IMR-90 (cell line): ENCODE results near the gene CECR2. TPM values are rescaled to one million over a fixed set of nuclear protein-coding genes. Genes with fewer than 3 reads are reported as not detected.

Source experiments
- ATAC-seq: fragments of 200-7000 bp; cut with Tn5 transposase; 2 replicates; pipeline ENCODE4 v1.9.1; 2020; ENCODE audit warnings: low read depth, mild to moderate bottlenecking, moderate library complexity
- BruUV-seq: library from RNA; stranded (reverse); fragments of 400-500 nt; replicated peaks from 2 replicates; lab custom pipeline; 2021; lab: Mats Ljungman, UMichigan
- CTCF ChIA-PET: fragments of 300-600 bp; formaldehyde crosslinking; extraction: SDS; loops from one replicate; lab custom pipeline; 2021; ENCODE audit warnings: antibody characterized with exemption; lab: Yijun Ruan, JAX
- POLR2A ChIA-PET: fragments of 300-600 bp; sonication (Branson Sonifier 250); formaldehyde crosslinking; loops from one replicate; lab custom pipeline; 2022; ENCODE audit warnings: antibody characterized with exemption; ENCODE audit not compliant: unreplicated experiment; lab: Charles Lee
- DNase-seq: peaks from one replicate; pipeline ENCODE4 v3.0.0; 2013
- H2AFZ ChIP-seq: replicated peaks from 2 replicates; pipeline ENCODE3; 2013; ENCODE audit warnings: low read length, mild to moderate bottlenecking; ENCODE audit not compliant: poor library complexity
- H2AK5ac ChIP-seq: 2 replicates; pipeline ENCODE4 v1.6.1; 2013; ENCODE audit warnings: low read depth, low read length, inconsistent platforms
- H2AK9ac ChIP-seq: replicated peaks from 2 replicates; pipeline ENCODE3; 2013; ENCODE audit warnings: mild to moderate bottlenecking, low read depth, low read length, moderate library complexity; ENCODE audit not compliant: poor library complexity
- H2BK120ac ChIP-seq: 2 replicates; pipeline ENCODE4 v1.6.1; 2013; ENCODE audit warnings: low read depth, low read length, inconsistent platforms
- H2BK15ac ChIP-seq: 3 replicates; pipeline ENCODE4 v1.6.1; 2013; ENCODE audit warnings: low read depth, low read length, inconsistent platforms
- H2BK20ac ChIP-seq: 2 replicates; pipeline ENCODE4 v1.6.1; 2013; ENCODE audit warnings: low read depth, mild to moderate bottlenecking, inconsistent platforms, low read length, moderate library complexity
- H2BK5ac ChIP-seq: 2 replicates; pipeline ENCODE4 v1.6.1; 2013; ENCODE audit warnings: mild to moderate bottlenecking, low read depth, low read length, inconsistent platforms; ENCODE audit not compliant: poor library complexity, severe bottlenecking
- H3K14ac ChIP-seq: replicated peaks from 2 replicates; pipeline ENCODE4 v1.6.1; 2013; ENCODE audit warnings: low read depth, low read length, inconsistent platforms
- H3K18ac ChIP-seq: 2 replicates; pipeline ENCODE4 v1.6.1; 2013; ENCODE audit warnings: low read depth, low read length, control low read depth
- H3K23ac ChIP-seq: 2 replicates; pipeline ENCODE4 v1.6.1; 2013; ENCODE audit warnings: low read depth, low read length, inconsistent platforms
- H3K27ac ChIP-seq: 2 replicates; pipeline ENCODE4 v1.5.1; 2013; ENCODE audit warnings: mild to moderate bottlenecking, control low read depth, low read length; ENCODE audit not compliant: insufficient read depth
- H3K27me3 ChIP-seq: 2 replicates; pipeline ENCODE4 v1.6.1; 2013; ENCODE audit warnings: low read length; ENCODE audit not compliant: control insufficient read depth, insufficient read depth
- H3K36me3 ChIP-seq: 2 replicates; pipeline ENCODE4 v1.6.1; 2013; ENCODE audit warnings: low read length, mixed read lengths; ENCODE audit not compliant: control insufficient read depth, insufficient read depth
- H3K4ac ChIP-seq: 2 replicates; pipeline ENCODE4 v1.6.1; 2013; ENCODE audit warnings: low read depth, low read length, inconsistent platforms
- H3K4me1 ChIP-seq: 2 replicates; pipeline ENCODE4 v1.6.1; 2013; ENCODE audit warnings: low read length, mixed read lengths; ENCODE audit not compliant: control insufficient read depth, insufficient read depth
- H3K4me2 ChIP-seq: 2 replicates; pipeline ENCODE4 v1.6.1; 2013; ENCODE audit warnings: low read depth, mild to moderate bottlenecking, control low read depth, low read length, moderate library complexity
- H3K4me3 ChIP-seq: 2 replicates; pipeline ENCODE4 v1.5.1; 2013; ENCODE audit warnings: low read depth, mild to moderate bottlenecking, control low read depth, low read length, moderate library complexity; ENCODE audit not compliant: insufficient read depth
- H3K56ac ChIP-seq: 2 replicates; pipeline ENCODE4 v1.6.1; 2013; ENCODE audit warnings: low read length, inconsistent platforms; ENCODE audit not compliant: insufficient read depth; ENCODE audit errors: extremely low read depth
- H3K79me1 ChIP-seq, 2 experiments: 2 replicates each; pipeline ENCODE4 v1.6.1; 2013; ENCODE audit warnings: low read length in 2 of 2, inconsistent platforms in 1 of 2, low read depth in 1 of 2
- H3K9ac ChIP-seq: 2 replicates; pipeline ENCODE4 v1.6.1; 2013; ENCODE audit warnings: low read depth, low read length, control low read depth
- H3K9me1 ChIP-seq: 2 replicates; pipeline ENCODE4 v1.6.1; 2013; ENCODE audit warnings: low read length, inconsistent platforms; ENCODE audit not compliant: insufficient read depth
- H3K9me3 ChIP-seq: 2 replicates; pipeline ENCODE4 v1.6.1; 2013; ENCODE audit warnings: low read length; ENCODE audit not compliant: control insufficient read depth, insufficient read depth
- H4K20me1 ChIP-seq: 2 replicates; pipeline ENCODE4 v1.6.1; 2013; ENCODE audit warnings: low read length, inconsistent platforms; ENCODE audit not compliant: insufficient read depth
- H4K5ac ChIP-seq: 2 replicates; pipeline ENCODE4 v1.6.1; 2013; ENCODE audit warnings: mild to moderate bottlenecking, low read depth, low read length, control low read depth
- H4K8ac ChIP-seq, 2 experiments: 2 replicates each; pipeline ENCODE4 v1.6.1; 2013; ENCODE audit warnings: low read depth in 2 of 2, low read length in 2 of 2, control low read depth in 1 of 2, inconsistent platforms in 1 of 2
- H4K91ac ChIP-seq: 2 replicates; pipeline ENCODE4 v1.6.1; 2013; ENCODE audit warnings: low read depth, low read length, inconsistent platforms; ENCODE audit not compliant: insufficient read depth
- CEBPB ChIP-seq: IDR thresholded peaks from 2 replicates; pipeline ENCODE4 v1.6.1; 2012; ENCODE audit warnings: low read depth, low read length, improper control_type of control experiment
- MAFK ChIP-seq: IDR thresholded peaks from 2 replicates; pipeline ENCODE4 v1.6.1; 2012; ENCODE audit warnings: low read depth, low read length, improper control_type of control experiment
- MAZ ChIP-seq: IDR thresholded peaks from 2 replicates; pipeline ENCODE4 v1.6.1; 2012; ENCODE audit warnings: low read depth, mild to moderate bottlenecking, low read length, improper control_type of control experiment, moderate library complexity, borderline replicate concordance
- NFE2L2 ChIP-seq: fragments of 150-350 bp; IDR thresholded peaks from 2 replicates; pipeline ENCODE4 v1.6.1; 2016; ENCODE audit warnings: low read depth, mild to moderate bottlenecking, low read length
- POLR2A ChIP-seq: IDR thresholded peaks from 2 replicates; pipeline ENCODE4 v1.6.1; 2012; ENCODE audit warnings: mild to moderate bottlenecking, low read depth, low read length
- RCOR1 ChIP-seq: IDR thresholded peaks from 2 replicates; pipeline ENCODE4 v1.6.1; 2012; ENCODE audit warnings: mild to moderate bottlenecking, low read length, improper control_type of control experiment; ENCODE audit not compliant: insufficient replicate concordance
- RFX5 ChIP-seq: IDR thresholded peaks from 2 replicates; pipeline ENCODE4 v1.8.0; 2012; ENCODE audit warnings: low read depth, mild to moderate bottlenecking, low read length, moderate library complexity
- WGBS, 2 experiments: methylation state at CpG; one replicate each; pipeline versions ENCODE4 v1.1.5 to v1.1.7; 2013; ENCODE audit warnings: missing lambda C conversion rate in 2 of 2; ENCODE audit not compliant: insufficient read length in 1 of 2; ENCODE audit errors: extremely low coverage in 2 of 2; 5-methylcytosine and 5-hydroxymethylcytosine counted together
- dilution Hi-C: fragments of 300-500 bp; cut with HindIII; formaldehyde crosslinking; loops from one replicate; pipeline ENCODE4 v1.14.3; 2018; ENCODE audit warnings: low sequenced_read_pairs; ENCODE audit not compliant: unreplicated experiment
- in situ Hi-C: fragments of 300-500 bp; cut with MboI; formaldehyde crosslinking; loops from 3 replicates; pipeline ENCODE4 v1.14.3; 2019; ENCODE audit warnings: low sequenced_read_pairs, inconsistent platforms, mixed read lengths
- intact Hi-C: fragments of 100-400 bp; cut with micrococcal nuclease; formaldehyde crosslinking; loops from 2 replicates; pipeline ENCODE4 v1.10.0; 2022
- polyA plus RNA-seq, 3 experiments: library from polyadenylated mRNA; depleted of rRNA; stranded (reverse); fragments of >200 nt; gene quantifications; 2 replicates each; pipeline ENCODE4 v1.2.3, GENCODE V29; 2012; ENCODE audit warnings: low replicate concordance in 1 of 3
- total RNA-seq: library from RNA; depleted of rRNA; stranded (reverse); fragments of >200 nt; gene quantifications from 2 replicates; pipeline ENCODE4 v1.2.3, GENCODE V29; 2012
- TF ChIP-seq, protein P1 (sequence below): fragments of 150-350 bp; IDR thresholded peaks from 2 replicates; pipeline ENCODE4 v1.6.1; 2016; ENCODE audit warnings: low read depth, mild to moderate bottlenecking, low read length, moderate library complexity, borderline replicate concordance

CECR2 gene
- total and polyA plus RNA-seq, 2 of the 4 experiments (the other 2 are of a cell fraction): under 0.01 TPM; not detected in 1

DNA sequence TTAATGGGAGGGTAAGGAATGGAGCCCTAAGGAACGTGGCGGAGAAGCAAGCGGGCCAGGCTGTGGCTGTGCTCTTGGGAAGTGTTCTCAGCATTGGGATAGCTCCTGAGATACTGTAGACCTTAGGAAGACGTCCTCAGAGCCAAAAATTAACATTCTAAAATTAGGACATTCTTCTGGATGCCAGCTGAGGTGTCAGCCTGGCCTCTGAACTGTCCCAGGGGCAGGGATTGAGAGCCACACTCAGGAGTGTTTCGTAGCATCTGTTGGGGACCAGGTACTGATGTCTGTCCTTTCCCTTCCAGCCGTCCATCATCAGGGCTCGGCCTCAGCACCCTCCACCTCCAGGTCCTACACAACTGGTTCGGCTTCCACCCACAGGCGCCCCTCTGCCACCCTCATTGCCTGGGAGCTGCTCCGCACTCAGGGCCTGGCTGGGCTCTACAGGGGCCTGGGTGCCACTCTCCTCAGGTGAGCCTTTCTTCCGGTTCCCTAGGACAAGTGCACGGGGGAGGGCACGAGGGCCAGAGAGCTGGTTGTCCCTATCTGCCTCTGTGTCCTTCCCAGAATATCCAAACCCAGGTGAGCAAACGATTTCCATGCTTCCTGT is 217.7 kb downstream of the CECR2 start:
- Histone ChIP-seq H3K4me3 (no peak overlapping the region), H3K56ac (no peak overlapping the region), H2BK15ac (no peak overlapping the region), H3K9me3 (no peaks in the 10 kb centered on the region), H3K79me1 (no peaks in the 10 kb centered on the region), H3K27ac (no peak overlapping the region), H3K4me1 (no peaks in the 10 kb centered on the region), H2AK5ac (no peak overlapping the region), H2BK5ac (no peak overlapping the region), H2BK20ac (no peak overlapping the region), H4K5ac (no peak overlapping the region), H2AFZ (no peak overlapping the region), H3K4me2 (no peak overlapping the region), H2BK120ac (no peak overlapping the region), H3K27me3 (no peaks in the 10 kb centered on the region), H3K14ac (no peak overlapping the region), H3K23ac (no peak overlapping the region), H3K9me1 (no peaks in the 10 kb centered on the region), H3K18ac (no peak overlapping the region), H3K36me3 (peaks cover 16% of the 10 kb centered on the region), H4K8ac (no peak overlapping the region), H3K4ac (no peak overlapping the region), H4K91ac (no peak overlapping the region), H2AK9ac (no peak overlapping the region), H3K9ac (no peak overlapping the region), H4K20me1 (no peaks in the 10 kb centered on the region)
- intact Hi-C loops: loop anchor here (5.0 kb wide), 1 partner anchor 65 kb away; no protein-coding TSS in a partner anchor
- DNase-seq: no peak
- 86% methylated on average over 8 of the region's 14 CpGs; no CpG with 5 or more reads in 1 of the 2 experiments for WGBS, 2 experiments
- POLR2A ChIA-PET: no interaction called here
- no TSS peak for BruUV-seq
- dilution Hi-C loops: no loop called here
- no peak for ATAC-seq
- TF ChIP-seq CEBPB: no peak
- TF ChIP-seq RFX5: no peak
- no peak for TF ChIP-seq RCOR1
- no peak for TF ChIP-seq POLR2A
- TF ChIP-seq, protein P1, sequence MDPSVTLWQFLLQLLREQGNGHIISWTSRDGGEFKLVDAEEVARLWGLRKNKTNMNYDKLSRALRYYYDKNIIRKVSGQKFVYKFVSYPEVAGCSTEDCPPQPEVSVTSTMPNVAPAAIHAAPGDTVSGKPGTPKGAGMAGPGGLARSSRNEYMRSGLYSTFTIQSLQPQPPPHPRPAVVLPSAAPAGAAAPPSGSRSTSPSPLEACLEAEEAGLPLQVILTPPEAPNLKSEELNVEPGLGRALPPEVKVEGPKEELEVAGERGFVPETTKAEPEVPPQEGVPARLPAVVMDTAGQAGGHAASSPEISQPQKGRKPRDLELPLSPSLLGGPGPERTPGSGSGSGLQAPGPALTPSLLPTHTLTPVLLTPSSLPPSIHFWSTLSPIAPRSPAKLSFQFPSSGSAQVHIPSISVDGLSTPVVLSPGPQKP: no peak
- no peak for TF ChIP-seq NFE2L2
- TF ChIP-seq MAZ: no peak
- no peak for TF ChIP-seq MAFK
- CTCF ChIA-PET: no interaction called here
- in situ Hi-C loops: no loop called here
